Erythroblast (primary cell): ENCODE results near the gene GLIS2.

Experiments
- GATA1 ChIP-seq: IDR thresholded peaks from 2 replicates; pipeline ENCODE4 v1.6.1; 2011; ENCODE audit warnings: low read depth, mild to moderate bottlenecking, control low read depth, low read length, moderate library complexity
- POLR2A ChIP-seq: IDR thresholded peaks from 2 replicates; pipeline ENCODE4 v1.6.1; 2011; ENCODE audit warnings: mild to moderate bottlenecking, low read length

DNA sequence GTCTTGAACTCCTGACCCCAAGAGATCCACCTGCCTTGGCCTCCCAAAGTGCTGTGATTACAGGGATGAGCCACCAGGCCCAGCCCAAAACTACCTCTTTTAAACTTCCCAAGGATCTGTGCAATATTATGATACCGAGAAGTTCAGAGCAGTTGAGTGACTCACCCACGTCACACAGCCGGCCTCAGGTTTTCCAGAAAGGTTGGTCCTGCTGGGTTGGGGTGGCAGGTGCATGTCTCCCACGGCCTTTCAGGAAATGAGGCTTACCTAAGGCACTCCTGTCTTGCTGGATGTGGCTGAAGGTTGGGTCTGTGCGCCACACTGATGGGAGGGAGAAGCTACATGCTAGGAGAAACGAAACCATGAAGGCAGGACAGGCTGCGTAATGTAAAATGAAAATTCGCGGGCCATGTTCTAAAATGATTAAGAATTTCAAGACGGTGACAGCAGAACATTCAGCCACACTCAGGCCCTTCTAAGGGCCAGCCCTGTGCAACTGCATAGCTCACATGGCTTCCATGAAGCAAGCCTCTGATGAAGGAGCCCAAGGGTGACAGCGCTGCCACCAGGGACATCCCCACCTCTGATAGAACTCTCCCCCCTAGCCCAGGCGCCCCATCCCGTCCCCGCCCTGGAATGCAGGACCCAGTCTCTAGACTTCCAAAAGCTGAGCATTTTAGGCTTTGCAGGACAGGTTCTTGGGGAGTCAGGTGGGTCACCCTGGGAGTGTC lies 6.6 kb upstream of the GLIS2 start:
- TF ChIP-seq POLR2A = no peak
- TF ChIP-seq GATA1 = no peak
